ENCODE data around the gene MT3.

MT3 gene

GRCh38 chr16:56613706-56614105 lies 24.4 kb downstream of the MT3 start:
- TF ChIP-seq POLR2AphosphoS5 (IDR thresholded peaks at IDR 0.05; ENCODE audit: low read depth) (no peak), REST (IDR thresholded peaks at IDR 0.05; ENCODE audit: insufficient replicate concordance, low read depth) (no peak), SPI1 (IDR thresholded peaks at IDR 0.05; ENCODE audit: borderline replicate concordance, low read depth) (no peak), CTCF (IDR thresholded peaks at IDR 0.05; ENCODE audit: insufficient read depth, low read length) (no peak)
- DNase-seq (ENCODE audit: low read depth in 1 of 2, low spot score in 1 of 2), result no peak
- H3K27ac ChIP-seq (replicated peaks), result no peak overlapping the region
- H3K4me3 ChIP-seq (replicated peaks; ENCODE audit: insufficient read depth, low read length), result no peak overlapping the region
- peaks cover 11% of the 10 kb centered on the region for H3K27me3 ChIP-seq (ENCODE audit: insufficient read depth, poor library complexity, severe bottlenecking)

DNA sequence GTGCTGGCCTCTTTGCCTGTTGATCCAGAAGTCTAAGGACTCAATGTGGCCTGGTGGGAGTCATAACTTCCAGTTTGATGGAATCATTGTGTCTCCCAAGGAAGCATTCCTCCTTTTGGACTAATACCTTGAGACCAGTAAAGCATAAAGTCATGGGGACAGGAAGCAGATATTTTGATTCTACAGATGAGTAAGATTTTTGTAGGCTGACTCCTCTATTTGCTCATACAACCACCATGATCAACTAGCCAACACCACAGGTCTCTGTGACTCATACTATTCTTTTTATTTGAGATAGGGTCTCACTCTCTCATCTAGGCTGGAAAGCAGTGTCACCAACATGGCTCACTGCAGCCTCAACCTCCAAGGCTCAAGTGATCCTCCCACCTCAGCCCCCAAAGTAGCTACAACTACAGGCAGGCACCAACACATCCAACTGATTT lies 25.2 kb downstream of the MT3 start:
- no peak overlapping the region for H3K4me3 ChIP-seq (replicated peaks; ENCODE audit: insufficient read depth, low read length)
- TF ChIP-seq POLR2AphosphoS5 (IDR thresholded peaks at IDR 0.05; ENCODE audit: low read depth) (no peak), CTCF (IDR thresholded peaks at IDR 0.05; ENCODE audit: insufficient read depth, low read length) (no peak), REST (IDR thresholded peaks at IDR 0.05; ENCODE audit: insufficient replicate concordance, low read depth) (no peak), GABPA (IDR thresholded peaks at IDR 0.05; ENCODE audit: low read depth) (no peak), SPI1 (IDR thresholded peaks at IDR 0.05; ENCODE audit: borderline replicate concordance, low read depth) (no peak)
- H3K27me3 ChIP-seq (ENCODE audit: insufficient read depth, poor library complexity, severe bottlenecking), result peaks cover 11% of the 10 kb centered on the region
- DNase-seq (ENCODE audit: low read depth in 1 of 2, low spot score in 1 of 2), result no peak
- H3K27ac ChIP-seq (replicated peaks), result no peak overlapping the region

GRCh38 chr16:56615353-56615752 lies 26.0 kb downstream of the MT3 start:
- peaks cover 11% of the 10 kb centered on the region for H3K27me3 ChIP-seq (ENCODE audit: insufficient read depth, poor library complexity, severe bottlenecking)
- no peak for DNase-seq (ENCODE audit: low read depth in 1 of 2, low spot score in 1 of 2)
- TF ChIP-seq GABPA (IDR thresholded peaks at IDR 0.05; ENCODE audit: low read depth), result no peak
- TF ChIP-seq CTCF (IDR thresholded peaks at IDR 0.05; ENCODE audit: insufficient read depth, low read length), result no peak
- TF ChIP-seq POLR2AphosphoS5 (IDR thresholded peaks at IDR 0.05; ENCODE audit: low read depth), result no peak
- no peak for TF ChIP-seq SPI1 (IDR thresholded peaks at IDR 0.05; ENCODE audit: borderline replicate concordance, low read depth)
- TF ChIP-seq REST (IDR thresholded peaks at IDR 0.05; ENCODE audit: insufficient replicate concordance, low read depth), result no peak
- H3K4me3 ChIP-seq (replicated peaks; ENCODE audit: insufficient read depth, low read length), result no peak overlapping the region
- no peak overlapping the region for H3K27ac ChIP-seq (replicated peaks)
